GM21360 (cell line): ENCODE results near the gene FKBP3.
A peak's percentile ranks its signal among the peaks of the same experiment; 100 is the strongest.
"Not testable (repeated sequence)": the region's sequence is repeated elsewhere in the genome, so short reads cannot be mapped to it uniquely, and the experiment has no call there.

Experiments
- ATAC-seq: cut with Tn5 transposase; IDR thresholded peaks from one replicate; pipeline ENCODE4 v1.9.1; 2021; ENCODE audit warnings: mild to moderate bottlenecking, moderate library complexity; ENCODE audit not compliant: unreplicated experiment

FKBP3 gene

GRCh38 chr14:45114327-45114726, 20.0 kb downstream of the FKBP3 start:
- no peak for ATAC-seq

- ATAC-seq: no peak
Measured at GRCh38 chr14:45112896-45113781, 21.1 kb downstream of the FKBP3 start.

- no peak for ATAC-seq
Measured at GRCh38 chr14:45104561-45104960, 29.7 kb downstream of the FKBP3 start.

- no peak for ATAC-seq
Measured at GRCh38 chr14:45103806-45104205, 30.5 kb downstream of the FKBP3 start.

GRCh38 chr14:45096218-45096617, 38.1 kb downstream of the FKBP3 start:
- no peak for ATAC-seq

GRCh38 chr14:45095143-45095542, 39.1 kb downstream of the FKBP3 start:
- peak; percentile 48 for ATAC-seq

- ATAC-seq: no peak
Measured at GRCh38 chr14:45094275-45094674, 40.0 kb downstream of the FKBP3 start.

GRCh38 chr14:45091710-45092109, 42.6 kb downstream of the FKBP3 start:
- ATAC-seq: no peak

- peak; percentile 68 for ATAC-seq
Measured at GRCh38 chr14:45089813-45090212, 44.5 kb downstream of the FKBP3 start.

- ATAC-seq: no peak
Measured at GRCh38 chr14:45084946-45085346, 49.3 kb downstream of the FKBP3 start.

- ATAC-seq: peak; percentile 84
Measured at GRCh38 chr14:45083976-45084722, 50.1 kb downstream of the FKBP3 start, which contains the start of gene PRPF39. Gene PRPF39, plus strand, starts transcription at chr14:45084116. Its CDS starts 11,124 bp downstream, at chr14:45095240.

GRCh38 chr14:45083617-45083975, 50.7 kb downstream of the FKBP3 start:
- ATAC-seq: no peak

- no peak for ATAC-seq
Measured at GRCh38 chr14:45082420-45082819, 51.9 kb downstream of the FKBP3 start.

GRCh38 chr14:45081096-45081495, 53.2 kb downstream of the FKBP3 start:
- ATAC-seq: not testable (repeated sequence)

GRCh38 chr14:45080416-45080968, 53.8 kb downstream of the FKBP3 start:
- ATAC-seq: not testable (repeated sequence)

- ATAC-seq: no peak
Measured at GRCh38 chr14:45078323-45078722, 56.0 kb downstream of the FKBP3 start.

- ATAC-seq: no peak
Measured at GRCh38 chr14:45073231-45073879, 60.9 kb downstream of the FKBP3 start.

GRCh38 chr14:45072126-45072525, 62.2 kb downstream of the FKBP3 start:
- no peak for ATAC-seq

- ATAC-seq: no peak
Measured at GRCh38 chr14:45070215-45070614, 64.1 kb downstream of the FKBP3 start.

GRCh38 chr14:45068396-45068795, 65.9 kb downstream of the FKBP3 start:
- no peak for ATAC-seq

GRCh38 chr14:45066667-45067066, 67.6 kb downstream of the FKBP3 start:
- ATAC-seq: no peak
